Measurements from ENCODE around the gene IL1RAPL2.

Gene IL1RAPL2

DNA sequence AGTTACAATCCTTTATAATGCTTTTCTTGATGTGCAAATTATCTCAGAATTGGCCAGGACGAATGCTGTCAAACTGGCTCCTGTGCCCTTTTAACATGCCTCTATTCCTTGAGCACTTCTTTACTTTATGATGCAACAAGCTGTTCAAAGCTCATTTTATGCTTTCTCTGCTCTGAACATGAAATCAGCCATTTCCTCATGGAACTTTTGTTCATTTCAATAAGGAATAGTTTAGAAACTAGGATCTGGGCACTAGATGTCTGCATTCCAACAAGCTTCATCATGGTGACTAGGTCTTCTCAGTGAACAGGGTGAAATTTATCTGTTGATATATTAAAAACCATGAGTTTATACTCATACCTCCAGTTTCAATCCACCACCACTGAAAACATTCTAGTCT is 741.8 kb downstream of the IL1RAPL2 start:
- TF ChIP-seq FOXK2 (IDR thresholded peaks at IDR 0.05) (no peak), CTBP1 (IDR thresholded peaks at IDR 0.05; ENCODE audit: borderline replicate concordance) (no peak), ELF4 (IDR thresholded peaks at IDR 0.05) (no peak), SP1 (IDR thresholded peaks at IDR 0.05) (no peak), BHLHE40 (IDR thresholded peaks at IDR 0.05; ENCODE audit: borderline replicate concordance) (no peak), FOXM1 (IDR thresholded peaks at IDR 0.05; ENCODE audit: borderline replicate concordance) (no peak), ARNT (IDR thresholded peaks at IDR 0.05) (no peak), LEF1 (IDR thresholded peaks at IDR 0.05; ENCODE audit: borderline replicate concordance) (no peak), TARDBP (IDR thresholded peaks at IDR 0.05) (no peak), SUZ12 (IDR thresholded peaks at IDR 0.05) (no peak)
- no peak for DNase-seq (ENCODE audit: extremely low spot score)
- CTCF ChIA-PET, result no interaction called here
- POLR2A ChIA-PET, result no interaction called here

- no peak for TF ChIP-seq BHLHE40 (IDR thresholded peaks at IDR 0.05; ENCODE audit: borderline replicate concordance)
- no peak for TF ChIP-seq ARNT (IDR thresholded peaks at IDR 0.05)
- TF ChIP-seq NFRKB (IDR thresholded peaks at IDR 0.05), result no peak
- TF ChIP-seq L3MBTL2 (conservative IDR thresholded peaks at IDR 0.05), result no peak
- TF ChIP-seq ELF4 (IDR thresholded peaks at IDR 0.05), result no peak
- TF ChIP-seq CTBP1 (IDR thresholded peaks at IDR 0.05; ENCODE audit: borderline replicate concordance), result no peak
- no peak for TF ChIP-seq PKNOX1 (IDR thresholded peaks at IDR 0.05)
- TF ChIP-seq LEF1 (IDR thresholded peaks at IDR 0.05; ENCODE audit: borderline replicate concordance), result no peak
- no peak for TF ChIP-seq SP1 (IDR thresholded peaks at IDR 0.05)
- TF ChIP-seq FOXK2 (IDR thresholded peaks at IDR 0.05), result no peak
- no peak for TF ChIP-seq HDGF (IDR thresholded peaks at IDR 0.05; ENCODE audit: borderline replicate concordance)
- no peak for TF ChIP-seq FOXA1 (IDR thresholded peaks at IDR 0.05)
- no peak for TF ChIP-seq FOXM1 (IDR thresholded peaks at IDR 0.05; ENCODE audit: borderline replicate concordance)
- TF ChIP-seq TARDBP (IDR thresholded peaks at IDR 0.05), result no peak
- no peak for TF ChIP-seq ZNF384 (IDR thresholded peaks at IDR 0.05)
- no peak for TF ChIP-seq SUZ12 (IDR thresholded peaks at IDR 0.05)
- CTCF ChIA-PET, result no interaction called here
Observed at GRCh38 chrX:105313596-105313995, 747.6 kb downstream of the IL1RAPL2 start.

DNA sequence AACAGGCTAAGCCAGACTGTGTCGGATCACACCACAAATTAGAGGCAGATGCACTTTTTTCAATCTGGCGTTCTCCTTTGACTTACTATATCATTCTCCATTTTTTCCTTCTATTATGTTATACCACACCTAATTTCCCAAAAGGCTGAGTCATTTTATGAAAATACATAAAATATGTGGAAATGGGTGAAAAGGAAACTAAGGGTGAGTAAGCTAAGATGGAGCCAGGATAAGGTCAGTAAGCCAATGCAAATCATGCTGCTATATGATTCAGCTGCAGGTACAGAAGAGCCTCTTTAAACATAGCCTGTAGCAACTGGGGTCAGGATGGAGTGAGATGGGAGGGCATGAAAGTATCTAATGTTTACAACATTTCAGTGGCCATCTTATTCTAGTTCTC is 748.5 kb downstream of the IL1RAPL2 start:
- no peak for DNase-seq (ENCODE audit: extremely low spot score)
- TF ChIP-seq L3MBTL2 (conservative IDR thresholded peaks at IDR 0.05), result no peak
- no peak for TF ChIP-seq ARNT (IDR thresholded peaks at IDR 0.05)
- no peak for TF ChIP-seq FOXK2 (IDR thresholded peaks at IDR 0.05)
- TF ChIP-seq ELF4 (IDR thresholded peaks at IDR 0.05), result no peak
- TF ChIP-seq FOXM1 (IDR thresholded peaks at IDR 0.05; ENCODE audit: borderline replicate concordance), result no peak
- no peak for TF ChIP-seq SP1 (IDR thresholded peaks at IDR 0.05)
- TF ChIP-seq CTBP1 (IDR thresholded peaks at IDR 0.05; ENCODE audit: borderline replicate concordance), result no peak
- no peak for TF ChIP-seq PKNOX1 (IDR thresholded peaks at IDR 0.05)
- TF ChIP-seq NFRKB (IDR thresholded peaks at IDR 0.05), result no peak
- no peak for TF ChIP-seq ZNF384 (IDR thresholded peaks at IDR 0.05)
- no peak for TF ChIP-seq HDGF (IDR thresholded peaks at IDR 0.05; ENCODE audit: borderline replicate concordance)
- TF ChIP-seq FOXA1 (IDR thresholded peaks at IDR 0.05), result no peak
- TF ChIP-seq SUZ12 (IDR thresholded peaks at IDR 0.05), result no peak
- TF ChIP-seq BHLHE40 (IDR thresholded peaks at IDR 0.05; ENCODE audit: borderline replicate concordance), result no peak
- TF ChIP-seq LEF1 (IDR thresholded peaks at IDR 0.05; ENCODE audit: borderline replicate concordance), result no peak
- TF ChIP-seq TARDBP (IDR thresholded peaks at IDR 0.05), result no peak
- ChIA-PET CTCF (no interaction called here), POLR2A (no interaction called here)

More at GRCh38 chrX:105313596-105313995, 747.6 kb downstream of the IL1RAPL2 start:
- POLR2A ChIA-PET, result no interaction called here
- no peak for DNase-seq (ENCODE audit: extremely low spot score)

DNA sequence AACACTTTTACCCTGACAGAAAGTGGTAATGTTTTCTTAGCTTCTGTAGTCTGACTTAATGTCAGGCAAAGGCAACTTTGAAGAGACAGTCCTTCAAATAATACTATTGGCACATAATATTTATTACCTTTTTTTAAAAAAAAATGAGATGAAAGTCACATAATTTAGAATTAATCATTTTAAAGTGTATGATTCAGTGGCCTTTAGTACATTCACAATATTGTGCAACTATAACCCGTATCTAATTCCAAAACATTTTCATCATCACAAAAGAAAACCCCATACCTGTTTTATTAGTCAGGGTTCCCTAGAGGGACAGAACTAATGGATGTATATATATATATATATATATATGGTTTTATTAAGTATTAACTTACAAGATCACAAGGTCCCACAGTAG is 749.2 kb downstream of the IL1RAPL2 start:
- TF ChIP-seq L3MBTL2 (conservative IDR thresholded peaks at IDR 0.05), result no peak
- no peak for TF ChIP-seq FOXK2 (IDR thresholded peaks at IDR 0.05)
- no peak for TF ChIP-seq TARDBP (IDR thresholded peaks at IDR 0.05)
- TF ChIP-seq SUZ12 (IDR thresholded peaks at IDR 0.05), result no peak
- no peak for TF ChIP-seq FOXM1 (IDR thresholded peaks at IDR 0.05; ENCODE audit: borderline replicate concordance)
- TF ChIP-seq NFRKB (IDR thresholded peaks at IDR 0.05), result no peak
- TF ChIP-seq PKNOX1 (IDR thresholded peaks at IDR 0.05), result no peak
- TF ChIP-seq ZNF384 (IDR thresholded peaks at IDR 0.05), result no peak
- no peak for DNase-seq (ENCODE audit: extremely low spot score)
- CTCF ChIA-PET, result no interaction called here
- POLR2A ChIA-PET, result no interaction called here

DNA sequence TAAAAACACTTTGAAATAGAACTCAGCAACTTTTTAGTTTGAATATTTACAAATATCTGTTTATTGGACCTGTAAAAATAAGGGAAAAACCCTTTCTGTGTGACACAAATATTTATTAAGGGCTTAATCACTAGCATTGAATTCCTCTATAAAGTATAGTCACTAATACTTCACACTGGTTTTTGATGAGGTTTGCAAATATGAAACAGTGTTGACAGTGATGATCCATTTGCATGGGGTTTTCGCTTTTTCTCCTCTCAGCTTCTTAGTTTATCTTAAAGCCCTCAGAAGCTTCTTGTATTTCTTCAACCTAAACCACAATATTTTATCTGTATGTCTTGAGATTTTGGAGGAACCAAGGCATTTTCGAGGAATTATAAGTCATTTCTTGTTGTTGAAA is 751.1 kb downstream of the IL1RAPL2 start:
- TF ChIP-seq L3MBTL2 (conservative IDR thresholded peaks at IDR 0.05) (no peak), PKNOX1 (IDR thresholded peaks at IDR 0.05) (no peak), BHLHE40 (IDR thresholded peaks at IDR 0.05; ENCODE audit: borderline replicate concordance) (no peak), SUZ12 (IDR thresholded peaks at IDR 0.05) (no peak), FOXA1 (IDR thresholded peaks at IDR 0.05) (no peak), LEF1 (IDR thresholded peaks at IDR 0.05; ENCODE audit: borderline replicate concordance) (no peak), HDGF (IDR thresholded peaks at IDR 0.05; ENCODE audit: borderline replicate concordance) (no peak), ARNT (IDR thresholded peaks at IDR 0.05) (no peak), CTBP1 (IDR thresholded peaks at IDR 0.05; ENCODE audit: borderline replicate concordance) (no peak), FOXM1 (IDR thresholded peaks at IDR 0.05; ENCODE audit: borderline replicate concordance) (no peak), NFRKB (IDR thresholded peaks at IDR 0.05) (no peak), ZNF384 (IDR thresholded peaks at IDR 0.05) (no peak), SP1 (IDR thresholded peaks at IDR 0.05) (no peak), FOXK2 (IDR thresholded peaks at IDR 0.05) (no peak), TARDBP (IDR thresholded peaks at IDR 0.05) (no peak), ELF4 (IDR thresholded peaks at IDR 0.05) (no peak)

More for the DNA sequence above, 751.1 kb downstream of the IL1RAPL2 start:
- no peak for DNase-seq (ENCODE audit: extremely low spot score)
- ChIA-PET POLR2A (no interaction called here), CTCF (no interaction called here)
